HG02943 (cell line): ENCODE results near the gene PTGES3L.
"Not testable (repeated sequence)": the region's sequence is repeated elsewhere in the genome, so short reads cannot be mapped to it uniquely, and the experiment has no call there.

Experiments
- ATAC-seq: cut with Tn5 transposase; IDR thresholded peaks from one replicate; pipeline ENCODE4 v1.9.1; 2021; ENCODE audit warnings: mild to moderate bottlenecking, low read depth, moderate library complexity; ENCODE audit not compliant: unreplicated experiment

PTGES3L gene

DNA sequence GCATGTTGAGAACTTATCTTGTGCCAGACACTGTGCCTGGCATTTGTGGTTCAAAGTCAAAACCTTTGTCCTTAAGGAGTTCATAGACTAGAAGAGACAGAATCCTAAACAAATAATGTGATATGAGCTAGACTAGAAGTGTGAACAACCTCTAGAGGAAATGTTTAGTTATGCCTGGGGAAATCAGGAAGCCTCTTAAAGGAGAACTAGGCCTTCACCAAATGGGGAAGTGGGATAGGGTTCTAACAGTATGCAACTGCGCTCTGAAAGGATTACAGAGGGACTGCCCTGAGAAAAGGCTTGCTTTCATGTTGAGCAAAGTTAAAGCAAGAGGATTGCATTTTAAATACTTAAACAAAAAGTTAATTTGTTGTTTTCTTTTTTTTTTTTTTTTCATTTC, 5.3 kb upstream of the PTGES3L start:
- ATAC-seq: no peak

DNA sequence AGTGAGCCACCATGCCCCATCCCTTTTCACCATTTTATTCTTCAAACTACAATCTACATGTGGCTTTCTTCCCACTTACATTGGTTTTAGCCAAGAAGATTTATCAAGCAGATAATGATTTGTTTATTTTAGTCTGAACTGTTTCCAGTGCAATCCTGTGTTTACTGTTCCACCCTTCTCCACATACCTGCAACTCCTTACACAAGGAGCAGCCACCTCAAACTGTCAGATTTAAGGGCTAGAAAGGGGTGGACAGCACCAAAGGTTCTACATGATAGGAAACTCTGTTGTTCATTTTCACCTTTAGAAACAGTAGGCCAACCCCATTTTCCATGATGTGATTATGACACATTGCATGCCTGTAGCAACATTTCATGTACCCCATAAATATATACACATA, 2.4 kb upstream of the PTGES3L start:
- no peak for ATAC-seq

DNA sequence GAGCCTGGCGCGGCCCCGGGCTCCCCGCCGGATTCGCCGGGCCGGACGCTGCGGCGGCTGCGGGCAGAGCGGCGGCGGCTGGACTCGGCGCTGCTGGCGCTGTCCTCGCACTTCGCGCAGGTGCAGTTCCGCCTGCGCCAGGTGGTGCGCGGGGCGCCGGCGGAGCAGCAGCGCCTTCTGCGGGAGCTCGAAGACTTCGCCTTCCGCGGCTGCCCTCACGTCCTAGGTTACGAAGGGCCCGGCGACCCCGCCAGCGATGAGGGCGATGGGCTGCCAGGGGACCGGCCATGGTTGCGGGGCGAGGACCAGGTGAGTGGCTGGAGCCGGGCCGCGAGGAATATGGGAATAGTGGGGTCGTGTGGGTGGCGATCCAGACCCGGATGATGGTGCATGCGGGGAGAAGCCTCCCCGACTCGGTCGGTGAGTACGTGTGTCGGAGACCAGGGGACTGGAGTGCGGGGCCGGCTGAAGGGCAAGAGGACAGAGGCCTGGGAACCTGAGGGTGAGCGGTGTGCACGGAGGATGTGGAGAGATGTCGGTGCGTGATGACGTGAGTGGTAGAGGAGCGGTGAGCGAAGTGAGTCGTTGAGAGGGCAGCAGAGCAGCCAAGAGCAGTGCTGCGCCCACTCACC, 1.0 kb upstream of the PTGES3L start:
- ATAC-seq: peak; percentile 38

DNA sequence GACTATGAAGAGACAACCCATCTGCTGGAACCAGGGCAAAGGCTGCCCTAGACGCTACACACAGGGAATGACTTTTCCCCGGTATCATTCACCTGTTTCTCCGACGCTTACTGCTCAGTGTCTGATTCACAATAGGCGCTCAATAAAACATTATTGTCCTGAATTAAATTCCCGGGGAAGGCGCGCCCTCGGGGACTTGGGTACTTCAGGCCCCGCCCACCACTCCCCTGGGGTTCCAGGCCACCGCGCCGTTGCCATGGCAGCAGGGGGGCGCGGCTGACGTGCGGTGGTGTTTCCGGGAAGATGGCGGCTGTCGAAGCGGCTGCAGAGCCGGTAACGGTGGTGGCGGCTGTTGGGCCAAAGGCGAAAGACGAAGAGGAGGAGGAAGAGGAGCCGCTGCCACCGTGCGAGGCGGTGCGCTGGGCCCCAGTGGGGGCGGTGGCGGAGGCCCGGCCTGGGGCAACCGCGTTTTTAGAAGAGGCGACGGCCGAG, 440 bp upstream of the PTGES3L start, which contains the start of gene RUNDC1:
RUNDC1 (plus strand) TSS at position 292 of the 492 bp plus-strand sequence; CDS start at position 304, 12 bp downstream.
- peak; percentile 76 for ATAC-seq

- not testable (repeated sequence) for ATAC-seq
These were observed 4.2 kb downstream of the PTGES3L start for GRCh38 chr17:42975701-42976100.

DNA sequence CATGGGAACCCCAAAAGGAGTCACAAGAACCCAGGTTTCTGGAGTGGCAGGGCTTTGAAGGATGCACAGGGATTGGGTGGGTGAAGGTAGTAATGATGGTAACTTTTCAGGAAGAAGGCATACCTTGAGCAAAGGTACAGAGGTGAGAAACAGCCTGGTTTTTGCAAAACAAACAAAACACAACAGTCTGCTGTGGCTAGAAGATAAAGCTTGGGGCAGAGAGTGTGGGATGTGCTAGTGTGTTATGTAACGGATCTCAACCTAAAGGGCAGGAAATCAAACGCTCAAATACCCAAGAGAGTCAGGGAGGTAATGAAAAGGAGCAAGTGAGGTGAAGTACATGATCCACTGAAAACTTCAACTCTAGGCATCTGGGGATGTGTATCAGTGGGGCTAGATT, 4.6 kb downstream of the PTGES3L start:
- ATAC-seq: no peak

- ATAC-seq: not testable (repeated sequence)
These were observed 6.6 kb downstream of the PTGES3L start for GRCh38 chr17:42973323-42973722.

DNA sequence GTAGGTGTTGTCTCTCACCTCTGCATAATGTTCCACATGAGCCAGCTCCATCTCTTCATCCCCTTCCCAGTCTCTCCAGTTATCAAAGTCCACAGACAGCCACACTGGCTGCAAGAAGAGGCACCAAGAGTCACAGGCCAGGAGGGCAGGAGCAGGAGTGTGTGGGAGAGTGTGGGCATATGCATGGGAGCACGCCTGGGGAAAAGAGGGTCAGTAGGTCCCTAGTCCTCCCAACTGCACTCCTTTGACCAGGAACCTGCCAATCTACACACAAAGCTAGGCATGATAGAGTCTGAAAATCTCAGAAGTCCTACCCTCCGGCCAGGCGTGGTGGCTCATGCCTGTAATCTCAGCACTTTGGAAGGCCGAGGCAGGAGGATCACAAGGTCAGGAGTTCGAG, 8.3 kb downstream of the PTGES3L start:
- ATAC-seq: no peak

DNA sequence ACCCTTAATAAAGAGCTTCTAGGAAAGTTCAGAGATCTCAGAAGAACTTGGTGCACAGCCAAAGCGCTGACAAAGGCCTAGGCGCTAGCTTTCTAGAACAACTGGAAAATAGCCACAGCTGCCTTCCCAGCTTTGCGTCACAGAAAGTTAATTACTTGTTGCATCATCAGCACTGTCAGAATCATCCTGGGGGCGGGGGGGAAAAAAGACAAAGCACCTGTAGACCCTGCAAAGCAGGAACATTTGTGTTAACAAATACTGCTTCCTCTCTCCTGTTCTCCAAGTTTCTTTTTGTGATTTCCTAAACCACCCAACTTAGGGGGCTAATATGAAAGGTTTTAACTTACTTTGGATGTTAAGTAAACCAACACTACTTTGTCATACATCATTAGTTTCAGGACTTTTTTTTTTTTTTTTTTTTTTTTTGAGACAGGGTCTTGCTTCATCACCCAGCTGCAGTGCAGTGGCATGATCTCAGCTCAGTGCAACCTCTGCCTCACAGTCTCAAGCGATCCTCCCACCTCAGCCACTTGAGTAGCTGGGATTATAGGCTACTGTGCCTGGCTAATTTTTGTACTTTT, 10.8 kb downstream of the PTGES3L start:
- no peak for ATAC-seq

GRCh38 chr17:42967925-42968324, 12.0 kb downstream of the PTGES3L start:
- ATAC-seq: no peak

DNA sequence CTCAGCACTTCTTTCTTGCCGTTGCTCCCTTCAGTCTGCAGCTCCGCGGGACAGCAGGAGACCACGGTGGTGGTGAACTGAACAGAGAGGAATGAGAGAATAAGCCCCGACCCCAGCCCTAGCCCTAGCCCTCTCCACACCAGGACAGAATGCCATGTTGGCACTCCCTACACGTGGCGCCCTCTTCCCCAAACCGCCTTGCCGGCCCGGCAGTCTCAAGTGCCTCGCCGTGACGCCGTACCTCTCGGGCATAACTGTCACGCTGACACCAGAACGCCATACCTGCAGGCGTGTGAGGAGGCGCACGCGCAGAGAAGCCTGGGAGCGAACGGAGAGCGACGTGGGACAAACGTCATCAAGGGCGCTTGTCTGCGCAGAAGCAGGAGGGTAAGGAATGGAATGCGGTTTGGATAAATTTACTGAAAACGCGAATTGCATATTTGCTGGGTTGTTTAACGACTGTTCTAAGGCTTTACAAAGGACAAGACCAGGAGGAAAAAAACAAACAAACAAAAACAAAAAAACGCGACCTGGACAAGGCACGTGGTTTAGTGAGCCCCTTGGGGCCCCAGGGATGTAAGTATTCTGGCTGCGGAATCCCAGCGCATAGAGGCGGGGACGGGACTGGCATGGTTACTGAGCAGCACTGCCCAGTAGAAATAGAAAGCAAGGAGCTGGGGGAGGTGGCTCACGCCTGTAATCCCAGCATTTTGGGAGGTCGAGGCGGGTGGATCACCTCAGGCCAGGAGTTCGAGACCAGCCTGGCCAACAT, 15.5 kb downstream of the PTGES3L start, which contains the start of gene AARSD1:
AARSD1 (minus strand) TSS at position 294 of the 772 bp plus-strand sequence; CDS start at position 280, 14 bp downstream.
- peak; percentile 66 for ATAC-seq

- no peak for ATAC-seq
These were observed 26.2 kb downstream of the PTGES3L start for GRCh38 chr17:42953669-42954068.

GRCh38 chr17:42950044-42950783, 29.7 kb downstream of the PTGES3L start:
- no peak for ATAC-seq

DNA sequence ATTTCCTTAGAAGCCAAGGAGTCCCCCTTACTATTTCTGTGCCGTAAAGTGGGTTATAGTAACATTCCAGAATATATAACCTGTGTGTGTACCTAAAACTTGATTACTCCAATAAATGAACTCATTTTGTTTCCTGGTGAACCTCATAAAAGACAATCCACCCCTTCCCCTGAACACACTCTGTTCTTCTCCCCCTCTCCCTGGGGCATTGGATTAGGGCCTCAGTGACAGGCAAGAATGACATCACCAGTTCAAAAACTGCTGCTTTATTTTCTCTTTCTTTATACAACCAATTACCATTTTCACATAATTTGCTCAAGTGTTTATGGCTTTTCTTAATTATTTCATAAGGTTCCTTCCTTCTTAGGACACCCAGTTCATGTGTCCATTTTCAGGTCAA, 33.1 kb downstream of the PTGES3L start:
- ATAC-seq: no peak

DNA sequence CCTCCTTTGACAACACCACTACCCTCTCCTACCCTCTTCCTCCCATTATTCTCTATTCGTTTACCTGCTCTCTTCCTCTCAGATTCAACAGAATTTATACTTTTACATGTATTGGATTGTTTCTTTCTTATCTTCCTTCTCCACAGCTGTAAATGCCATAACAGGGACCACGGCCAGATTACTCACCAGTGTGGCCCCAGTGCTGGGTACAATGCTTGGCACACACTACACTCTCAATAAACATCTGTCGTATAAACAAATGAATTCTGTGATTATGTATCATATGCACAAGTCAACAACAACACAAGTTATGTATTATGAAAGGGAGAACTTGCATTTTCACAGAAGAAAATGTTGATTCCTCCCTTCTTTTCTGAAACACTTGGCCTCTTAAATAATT, 35.7 kb downstream of the PTGES3L start:
- ATAC-seq: no peak

GRCh38 chr17:42937712-42938596, 41.9 kb downstream of the PTGES3L start:
- ATAC-seq: no peak

GRCh38 chr17:42929497-42929844, 50.4 kb downstream of the PTGES3L start:
- no peak for ATAC-seq

DNA sequence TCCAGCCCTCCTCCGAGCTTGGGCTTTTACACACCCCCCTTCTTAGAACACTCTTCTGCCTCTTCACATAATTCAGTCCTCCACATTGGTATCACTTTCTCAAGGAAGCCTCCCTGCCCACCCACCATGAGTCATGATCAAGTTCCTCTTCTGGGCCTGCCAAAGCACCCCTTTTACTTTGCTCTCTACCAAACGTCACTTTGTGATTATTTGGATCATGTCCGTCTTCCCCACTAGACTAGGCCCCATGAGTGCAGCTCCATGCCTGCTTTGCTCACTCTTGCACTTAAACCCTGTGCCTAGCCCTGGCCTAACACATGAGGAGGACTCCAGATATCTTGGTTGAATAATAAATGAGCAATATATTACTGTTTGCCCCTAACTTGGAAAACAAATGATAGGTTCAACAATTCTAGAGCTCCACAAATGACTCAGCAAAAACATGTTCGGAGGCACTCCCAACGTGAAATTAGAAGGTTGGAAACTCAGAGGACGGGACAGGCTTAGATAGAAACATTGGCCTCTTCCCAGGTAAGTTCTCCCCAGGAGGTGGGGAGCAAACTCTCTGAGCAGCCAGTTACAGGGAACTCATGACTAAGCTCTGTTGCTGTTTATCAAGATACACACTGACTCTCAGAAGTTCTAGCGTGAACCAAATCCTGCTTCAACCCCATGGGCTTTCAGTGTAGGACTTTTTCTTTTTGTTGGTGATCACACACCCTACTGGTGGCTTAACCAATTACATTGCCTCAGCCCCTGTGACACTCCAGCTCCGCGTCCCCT, 51.0 kb downstream of the PTGES3L start:
- no peak for ATAC-seq

GRCh38 chr17:42924891-42925290, 55.0 kb downstream of the PTGES3L start:
- no peak for ATAC-seq
